H1 (cell line): ENCODE measurements around the gene ST6GALNAC4. TPM values are rescaled to one million over a fixed set of nuclear protein-coding genes. Genes with fewer than 3 reads are reported as not detected.

Experiments
- JUND ChIP-seq: IDR thresholded peaks from 2 replicates; pipeline ENCODE4 v1.6.1; 2011; ENCODE audit warnings: mild to moderate bottlenecking, improper control_type of control experiment, low read length
- PHF8 ChIP-seq: fragments of 200-600 bp; sonication (generic); conservative IDR thresholded peaks from 2 replicates; pipeline ENCODE4 v1.7.1; 2012; ENCODE audit warnings: low read depth, mild to moderate bottlenecking, inconsistent platforms, low read length, moderate library complexity
- POLR2A ChIP-seq, 2 experiments: IDR thresholded peaks; 1 replicate in 1 of 2; 2 replicates in 1 of 2; pipeline ENCODE4 v1.6.1; 2011; ENCODE audit warnings: low read depth in 2 of 2, low read length in 2 of 2, mild to moderate bottlenecking in 2 of 2; ENCODE audit errors: control extremely low read depth in 1 of 2
- RNF2 ChIP-seq: fragments of 200-900, 300-1000 bp; sonication (generic); IDR thresholded peaks from 2 replicates; pipeline ENCODE4 v1.7.1; 2016; ENCODE audit warnings: borderline replicate concordance, low read depth, mild to moderate bottlenecking, antibody characterized with exemption, low read length; ENCODE audit not compliant: poor library complexity, severe bottlenecking; ENCODE audit errors: missing control alignments
- SP4 ChIP-seq: IDR thresholded peaks from 2 replicates; pipeline ENCODE4 v1.6.1; 2012; ENCODE audit warnings: low read length, inconsistent platforms
- SRF ChIP-seq: IDR thresholded peaks from 2 replicates; pipeline ENCODE4 v1.6.1; 2011; ENCODE audit warnings: mild to moderate bottlenecking, low read depth, low read length, moderate library complexity
- TBP ChIP-seq: IDR thresholded peaks from 2 replicates; pipeline ENCODE4 v1.6.1; 2011; ENCODE audit warnings: low read depth, low read length, improper control_type of control experiment
- polyA plus RNA-seq, 7 experiments: library from polyadenylated mRNA; depleted of rRNA in 3 of 7; stranded (reverse) in 5 of 7; unstranded in 2 of 7; fragments of >200 nt in 5 of 7; fragments of 200-250 nt in 2 of 7; gene quantifications; 1 replicate in 5 of 7; 2 replicates in 1 of 7; 4 replicates in 1 of 7; pipeline versions ENCODE4 v1.2.1 to v1.2.3, GENCODE V29; 2011 to 2013; ENCODE audit warnings: missing spikeins in 2 of 7, mixed read lengths in 2 of 7
- total RNA-seq: library from RNA; stranded (reverse); fragmentation: NEBNext Ultra II Directional; extraction: Animal tissue kit (Norgen Biotek cat#: 25700); gene quantifications from 2 replicates; pipeline ENCODE4 v1.2.1, GENCODE V29; 2021

Gene ST6GALNAC4
- total and polyA plus RNA-seq, 2 of the 8 experiments (the other 6 are each of a cell fraction or from before 2014, with no cell fraction given), result 21.8 to 34.1 TPM

GRCh38 chr9:127965953-127966352 is 49.1 kb upstream of the ST6GALNAC4 start (continued):
- TF ChIP-seq POLR2A (IDR thresholded peaks at IDR 0.05; ENCODE audit: control extremely low read depth in 1 of 2, low read depth in 2 of 2, low read length in 2 of 2), result no peak
- TF ChIP-seq JUND, result no peak
- TF ChIP-seq RNF2, result no peak
- TF ChIP-seq SRF, result no peak
- TF ChIP-seq TBP, result no peak
- no peak for TF ChIP-seq PHF8
- TF ChIP-seq SP4, result no peak
